ENCODE measurements around the gene PDZRN4.

The PDZRN4 gene

GRCh38 chr12:41436076-41436475 lies 248.0 kb downstream of the PDZRN4 start:
- no peak for TF ChIP-seq CTCF (IDR thresholded peaks at IDR 0.05)

- TF ChIP-seq CTCF (IDR thresholded peaks at IDR 0.05) = no peak
Measured at GRCh38 chr12:41437563-41437962, 249.4 kb downstream of the PDZRN4 start.

- no peak for TF ChIP-seq CTCF (IDR thresholded peaks at IDR 0.05)
Measured at GRCh38 chr12:41438854-41439541, 250.9 kb downstream of the PDZRN4 start.

- TF ChIP-seq CTCF (IDR thresholded peaks at IDR 0.05) = no peak
Measured at GRCh38 chr12:41439801-41440200, 251.7 kb downstream of the PDZRN4 start.

GRCh38 chr12:41441180-41441579 lies 253.1 kb downstream of the PDZRN4 start:
- TF ChIP-seq CTCF (IDR thresholded peaks at IDR 0.05) = no peak

- TF ChIP-seq CTCF (IDR thresholded peaks at IDR 0.05) = no peak
Measured at GRCh38 chr12:41442896-41443295, 254.8 kb downstream of the PDZRN4 start.

- TF ChIP-seq CTCF (IDR thresholded peaks at IDR 0.05) = no peak
Measured at GRCh38 chr12:41443690-41444089, 255.6 kb downstream of the PDZRN4 start.

Measured in LNCAP (cell line).